Thyroid gland (tissue), 4 donors: ENCODE results near the gene BCAS3. TPM values are rescaled to one million over a fixed set of nuclear protein-coding genes. Genes with fewer than 3 reads are reported as not detected.
"Not testable (repeated sequence)": the region's sequence is repeated elsewhere in the genome, so short reads cannot be mapped to it uniquely, and the experiment has no call there.

Experiments
- DNase-seq, 2 donors: peaks; one replicate each; pipeline ENCODE4 v3.0.0-alpha.2; 2019
- H3K27ac ChIP-seq, 3 donors: fragments of 200-600 bp; sonication (generic); 1 replicate in 2 of 3; 2 replicates in 1 of 3; pipeline ENCODE4 v1.5.1; 2016 to 2019; ENCODE audit warnings: mild to moderate bottlenecking in 1 of 3, moderate library complexity in 1 of 3
- H3K27me3 ChIP-seq: fragments of 200-600 bp; sonication (generic); one replicate; pipeline ENCODE4 v1.5.1; 2019
- H3K36me3 ChIP-seq, 2 donors: fragments of 200-600 bp; sonication (generic); one replicate each; pipeline ENCODE4 v1.5.1; 2016 to 2019
- H3K4me1 ChIP-seq, 2 donors: fragments of 200-600 bp; sonication (generic); one replicate each; pipeline ENCODE4 v1.5.1; 2017 to 2019
- H3K4me3 ChIP-seq, 3 donors: fragments of 200-600 bp; sonication (generic); replicated peaks in 1 of 3; 1 replicate in 2 of 3; 2 replicates in 1 of 3; pipeline ENCODE4 v1.5.1; 2016; ENCODE audit warnings: mild to moderate bottlenecking in 1 of 3
- H3K9me3 ChIP-seq: fragments of 200-600 bp; sonication (generic); one replicate; pipeline ENCODE4 v1.5.1; 2017
- POLR2A ChIP-seq, 2 donors: fragments of 450-650 bp; IDR thresholded peaks; one replicate each; pipeline ENCODE4 v1.6.1; 2017; ENCODE audit warnings: antibody characterized with exemption in 2 of 2, mild to moderate bottlenecking in 2 of 2, moderate library complexity in 1 of 2
- WGBS, 2 donors: methylation state at CpG; one replicate each; pipeline ENCODE4 v1.1.5; 2017; 5-methylcytosine and 5-hydroxymethylcytosine counted together
- intact Hi-C: fragments of 100-400 bp; cut with DNase I; formaldehyde crosslinking; loops from one replicate; pipeline ENCODE4 v1.15.1; 2023
- total RNA-seq, 4 donors: library from RNA; depleted of rRNA; stranded (reverse); fragments of >200 nt; gene quantifications; one replicate each; pipeline ENCODE4 v1.2.3, GENCODE V29; 2016
- TF ChIP-seq, protein P1 (sequence below), 6 experiments: fragments of 200-600 bp in 3 of 6; fragments of 450-650 bp in 3 of 6; sonication (generic) in 3 of 6; IDR thresholded peaks; one replicate each; pipeline ENCODE4 v1.5.1; 2016 to 2019; ENCODE audit warnings: antibody characterized with exemption in 6 of 6, mild to moderate bottlenecking in 2 of 6, inconsistent platforms in 1 of 6, moderate library complexity in 1 of 6

BCAS3 gene
- total RNA-seq, 4 donors from 2014 or later = 41.8 to 78.7 (median 51.6) TPM

DNA sequence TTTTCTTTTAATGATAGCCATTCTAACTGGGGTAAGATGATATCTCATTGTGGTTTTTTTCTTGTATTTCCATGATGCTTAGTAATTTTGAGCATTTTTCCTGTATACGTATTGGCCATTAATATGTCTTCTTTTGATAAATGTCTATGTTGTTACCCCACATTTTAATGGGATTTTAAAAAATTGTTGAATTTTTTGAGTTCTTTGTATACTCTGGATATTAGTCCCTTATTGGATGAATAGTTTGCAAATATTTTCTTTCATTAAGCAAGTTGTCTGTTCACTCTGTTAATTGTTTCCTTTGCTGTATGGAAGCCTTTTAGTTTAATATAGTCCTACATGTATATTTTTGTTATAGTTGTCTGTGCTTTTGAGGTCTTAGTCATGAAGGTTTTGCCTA is 79.8 kb downstream of the BCAS3 start:
- Histone ChIP-seq H3K36me3 (no peaks in the 10 kb centered on the region), H3K27me3 (no peaks in the 10 kb centered on the region), H3K9me3 (no peaks in the 10 kb centered on the region), H3K27ac (no peak overlapping the region), H3K4me3 (no peak overlapping the region), H3K4me1 (no peaks in the 10 kb centered on the region)
- intact Hi-C loops = no loop called here
- DNase-seq = no peak
- no peak for TF ChIP-seq POLR2A (IDR thresholded peaks at IDR 0.05)
- TF ChIP-seq, protein P1, sequence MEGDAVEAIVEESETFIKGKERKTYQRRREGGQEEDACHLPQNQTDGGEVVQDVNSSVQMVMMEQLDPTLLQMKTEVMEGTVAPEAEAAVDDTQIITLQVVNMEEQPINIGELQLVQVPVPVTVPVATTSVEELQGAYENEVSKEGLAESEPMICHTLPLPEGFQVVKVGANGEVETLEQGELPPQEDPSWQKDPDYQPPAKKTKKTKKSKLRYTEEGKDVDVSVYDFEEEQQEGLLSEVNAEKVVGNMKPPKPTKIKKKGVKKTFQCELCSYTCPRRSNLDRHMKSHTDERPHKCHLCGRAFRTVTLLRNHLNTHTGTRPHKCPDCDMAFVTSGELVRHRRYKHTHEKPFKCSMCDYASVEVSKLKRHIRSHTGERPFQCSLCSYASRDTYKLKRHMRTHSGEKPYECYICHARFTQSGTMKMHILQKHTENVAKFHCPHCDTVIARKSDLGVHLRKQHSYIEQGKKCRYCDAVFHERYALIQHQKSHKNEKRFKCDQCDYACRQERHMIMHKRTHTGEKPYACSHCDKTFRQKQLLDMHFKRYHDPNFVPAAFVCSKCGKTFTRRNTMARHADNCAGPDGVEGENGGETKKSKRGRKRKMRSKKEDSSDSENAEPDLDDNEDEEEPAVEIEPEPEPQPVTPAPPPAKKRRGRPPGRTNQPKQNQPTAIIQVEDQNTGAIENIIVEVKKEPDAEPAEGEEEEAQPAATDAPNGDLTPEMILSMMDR (IDR thresholded peaks at IDR 0.05) = no peak
- 92 to 95% methylated on average over 1 of the region's 1 CpG for WGBS, 2 donors

DNA sequence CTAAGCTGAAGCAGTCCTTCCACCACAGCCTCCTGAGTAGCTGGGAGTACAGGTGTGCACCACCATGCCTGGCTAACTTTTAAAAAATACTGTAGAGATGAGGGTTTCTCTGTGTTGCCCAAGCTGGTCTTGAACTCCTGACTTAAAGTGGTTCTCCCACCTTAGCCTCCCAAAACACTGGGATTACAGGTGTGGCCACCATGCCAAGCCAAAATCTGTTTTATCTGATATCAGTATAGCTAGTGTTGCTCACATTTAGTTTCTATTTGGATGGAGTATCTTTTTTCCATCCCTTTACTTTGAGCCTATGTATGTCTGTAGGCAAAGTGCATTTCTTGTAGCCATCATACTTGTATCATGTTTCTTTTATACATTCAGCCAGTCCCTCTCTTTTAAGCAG is 82.1 kb downstream of the BCAS3 start:
- intact Hi-C loops = no loop called here
- H3K9me3 ChIP-seq = no peaks in the 10 kb centered on the region

DNA sequence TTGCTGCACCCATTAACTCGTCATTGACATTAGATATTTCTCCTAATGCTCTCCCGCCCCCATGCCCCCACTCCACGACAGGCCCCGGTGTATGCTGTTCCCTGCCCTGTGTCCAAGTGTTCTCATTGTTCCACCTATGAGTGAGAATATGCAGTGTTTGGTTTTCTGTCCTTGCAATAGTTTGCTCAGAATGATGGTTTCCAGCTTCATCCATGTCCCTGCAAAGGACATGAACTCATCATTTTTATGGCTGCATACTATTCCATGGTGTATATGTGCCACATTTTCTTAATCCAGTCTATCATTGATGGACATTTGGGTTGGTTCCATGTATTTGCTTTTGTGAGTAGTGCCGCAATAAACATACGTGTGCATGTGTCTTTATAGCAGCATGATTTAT is 83.7 kb downstream of the BCAS3 start:
- H3K4me1 ChIP-seq, intact Hi-C loops, H3K27me3 ChIP-seq, H3K36me3 ChIP-seq, H3K27ac ChIP-seq, DNase-seq, H3K4me3 ChIP-seq, H3K9me3 ChIP-seq: not testable (repeated sequence)
- WGBS, 2 donors = 99% methylated on average over 6 of the region's 6 CpGs

More for the DNA sequence above, 82.1 kb downstream of the BCAS3 start:
- no peaks in the 10 kb centered on the region for H3K27me3 ChIP-seq
- H3K36me3 ChIP-seq = no peaks in the 10 kb centered on the region
- no peak overlapping the region for H3K27ac ChIP-seq
- no peak for DNase-seq
- no peaks in the 10 kb centered on the region for H3K4me1 ChIP-seq
- H3K4me3 ChIP-seq = no peak overlapping the region
- no peak for TF ChIP-seq POLR2A (IDR thresholded peaks at IDR 0.05)
- TF ChIP-seq, protein P1 (IDR thresholded peaks at IDR 0.05) = no peak

DNA sequence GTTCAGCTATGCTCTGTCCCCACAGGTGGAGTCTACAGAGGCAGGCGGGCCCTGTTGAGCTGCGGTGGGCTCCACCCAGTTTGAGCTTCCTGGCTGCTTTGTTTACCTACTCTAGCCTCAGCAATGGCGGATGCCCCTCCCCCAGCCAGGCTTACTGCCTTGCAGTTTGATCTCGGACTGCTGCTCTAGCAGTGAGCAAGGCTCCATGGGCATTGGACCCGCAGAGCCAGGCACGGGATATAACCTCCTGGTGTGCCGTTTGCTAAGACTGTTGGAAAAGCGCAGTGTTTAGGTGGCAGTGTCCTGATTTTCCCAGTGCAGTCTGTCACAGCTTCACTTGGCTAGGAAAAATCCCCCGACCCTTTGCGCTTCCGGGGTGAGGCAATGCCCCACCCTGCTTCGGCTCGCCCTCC is 89.1 kb downstream of the BCAS3 start:
- H3K27ac ChIP-seq = no peak overlapping the region
- intact Hi-C loops = no loop called here
- H3K27me3 ChIP-seq = no peaks in the 10 kb centered on the region
- 96 to 98% methylated on average over 7 to 13 of the region's 13 CpGs for WGBS, 2 donors
- no peak overlapping the region for H3K4me3 ChIP-seq
- no peaks in the 10 kb centered on the region for H3K36me3 ChIP-seq
- H3K4me1 ChIP-seq = no peaks in the 10 kb centered on the region
- no peaks in the 10 kb centered on the region for H3K9me3 ChIP-seq
- no peak for TF ChIP-seq POLR2A (IDR thresholded peaks at IDR 0.05)
- TF ChIP-seq, protein P1 (IDR thresholded peaks at IDR 0.05) = no peak
- DNase-seq = no peak

DNA sequence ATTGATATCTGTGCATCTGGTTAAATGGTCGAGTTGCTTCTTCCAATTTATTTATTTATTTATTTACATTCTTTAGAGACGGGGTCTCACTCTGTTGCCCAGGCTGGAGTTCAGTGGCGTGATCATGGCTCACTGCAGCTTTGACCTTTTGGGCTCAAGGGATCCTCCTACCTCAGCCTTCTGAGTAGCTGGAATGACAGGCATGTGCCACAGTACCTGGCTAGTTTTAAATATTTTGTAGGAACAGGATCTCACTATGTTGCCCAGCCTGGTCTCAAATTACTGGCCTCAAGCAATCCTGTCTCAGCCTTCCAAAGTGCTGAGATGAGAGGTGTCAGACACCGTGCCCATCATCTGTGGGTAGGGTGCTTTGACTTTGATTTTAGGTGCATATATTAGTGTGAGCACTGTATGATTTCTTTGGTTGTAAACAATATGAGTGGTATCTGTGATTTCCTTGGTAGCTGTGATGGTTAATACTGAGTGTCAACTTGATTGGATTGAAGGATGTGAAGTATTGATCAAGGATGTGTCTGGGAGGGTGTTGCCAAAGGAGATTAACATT is 90.2 kb downstream of the BCAS3 start:
- intact Hi-C loops = no loop called here
- no peak for DNase-seq
- Histone ChIP-seq H3K27ac (no peak overlapping the region), H3K27me3 (no peaks in the 10 kb centered on the region), H3K9me3 (no peaks in the 10 kb centered on the region), H3K36me3 (no peaks in the 10 kb centered on the region), H3K4me1 (no peaks in the 10 kb centered on the region), H3K4me3 (no peak overlapping the region)
- TF ChIP-seq POLR2A (IDR thresholded peaks at IDR 0.05) = no peak
- TF ChIP-seq, protein P1 (IDR thresholded peaks at IDR 0.05) = no peak
- WGBS, 2 donors = 95 to 99% methylated on average over 4 of the region's 4 CpGs

DNA sequence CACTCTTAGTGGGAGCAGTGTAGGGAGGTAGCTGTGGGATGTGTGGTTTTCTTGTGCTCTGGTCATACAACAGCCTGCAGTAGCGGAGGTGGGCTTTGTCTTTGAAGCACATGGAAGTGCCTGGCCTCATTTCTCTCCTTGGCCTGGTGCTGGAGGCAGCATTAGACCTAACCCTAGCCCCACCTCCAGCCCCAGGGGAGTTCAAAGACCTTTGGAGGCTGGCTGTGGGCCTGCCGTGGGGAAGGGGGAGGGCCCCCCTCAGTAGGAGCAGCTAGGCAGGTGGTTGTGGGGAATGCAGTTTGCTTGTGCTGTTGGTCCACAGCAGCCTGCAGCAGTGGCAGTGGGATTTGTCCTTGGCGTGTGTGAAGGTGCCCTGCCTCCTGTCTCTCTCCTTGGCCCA is 91.7 kb downstream of the BCAS3 start:
- WGBS, 2 donors = 73 to 89% methylated on average over 2 to 3 of the region's 3 CpGs
- Histone ChIP-seq H3K27ac (no peak overlapping the region), H3K36me3 (no peaks in the 10 kb centered on the region), H3K4me1 (no peaks in the 10 kb centered on the region), H3K4me3 (no peak overlapping the region), H3K9me3 (no peaks in the 10 kb centered on the region), H3K27me3 (no peaks in the 10 kb centered on the region)
- intact Hi-C loops = no loop called here
- DNase-seq = no peak
- TF ChIP-seq, protein P1 (IDR thresholded peaks at IDR 0.05) = no peak
- TF ChIP-seq POLR2A (IDR thresholded peaks at IDR 0.05) = no peak
